HEK293 (cell line): ENCODE data around the gene RNF115.

ENCODE experiments used
- CTCF ChIA-PET: fragments of 350-600 bp; formaldehyde crosslinking; extraction: SDS; loops from one replicate; lab custom pipeline; 2021; ENCODE audit warnings: antibody characterized with exemption; lab: Yijun Ruan, JAX
- POLR2A ChIA-PET: fragments of 300-600 bp; formaldehyde crosslinking; extraction: SDS; loops from one replicate; lab custom pipeline; 2020; ENCODE audit warnings: antibody characterized with exemption, inconsistent platforms; lab: Yijun Ruan, JAX
- H3K27ac ChIP-seq: fragments of 200-500 bp; sonication (Bioruptor generic); 2 replicates; pipeline ENCODE4 v1.5.1; 2014; ENCODE audit warnings: low read depth, low read length, control low read depth, inconsistent platforms; ENCODE audit errors: extremely low read depth
- H3K36me3 ChIP-seq, 2 experiments: fragments of 200-500 bp in 1 of 2; sonication (Bioruptor generic) in 1 of 2; 1 replicate in 1 of 2; 2 replicates in 1 of 2; pipeline ENCODE4 v1.5.1; 2014 to 2017; ENCODE audit warnings: inconsistent platforms in 2 of 2, low read length in 2 of 2; ENCODE audit not compliant: control insufficient read depth in 2 of 2, insufficient read depth in 1 of 2
- H3K4me1 ChIP-seq: fragments of 200-500 bp; sonication (Bioruptor generic); 2 replicates; pipeline ENCODE4 v1.5.1; 2014; ENCODE audit warnings: mild to moderate bottlenecking, low read length, inconsistent platforms; ENCODE audit not compliant: control insufficient read depth, insufficient read depth
- H3K4me3 ChIP-seq: 2 replicates; pipeline ENCODE4 v1.5.1; 2011; ENCODE audit warnings: low read depth, mild to moderate bottlenecking, control low read depth, low read length, moderate library complexity
- H3K9me3 ChIP-seq: fragments of 200-500 bp; sonication (Bioruptor generic); 2 replicates; pipeline ENCODE4 v1.5.1; 2014; ENCODE audit warnings: low read depth, low read length, inconsistent platforms; ENCODE audit not compliant: control insufficient read depth, insufficient read depth
- GFI1B ChIP-seq: fragments of 450-650 bp; formaldehyde crosslinking; IDR thresholded peaks from 2 replicates; pipeline ENCODE4 v1.5.1; 2016; ENCODE audit warnings: missing biosample characterization, missing genetic modification characterization
- PRDM1 ChIP-seq: fragments of 450-650 bp; formaldehyde crosslinking; IDR thresholded peaks from 2 replicates; pipeline ENCODE4; 2016; ENCODE audit warnings: missing biosample characterization, missing genetic modification characterization
- PRDM4 ChIP-seq: fragments of 450-650 bp; formaldehyde crosslinking; IDR thresholded peaks from 2 replicates; pipeline ENCODE4 v1.5.1; 2017; ENCODE audit warnings: missing biosample characterization, missing genetic modification characterization
- ZBTB20 ChIP-seq: fragments of 450-650 bp; formaldehyde crosslinking; IDR thresholded peaks from 2 replicates; pipeline ENCODE4 v1.5.1; 2016; ENCODE audit warnings: missing biosample characterization, missing genetic modification characterization
- ZNF10 ChIP-seq: fragments of 450-650 bp; formaldehyde crosslinking; IDR thresholded peaks from 2 replicates; pipeline ENCODE4 v1.5.1; 2017; ENCODE audit warnings: missing biosample characterization, missing genetic modification characterization
- ZNF174 ChIP-seq: fragments of 450-650 bp; formaldehyde crosslinking; IDR thresholded peaks from 2 replicates; pipeline ENCODE4 v1.5.0; 2017; ENCODE audit warnings: missing biosample characterization, mild to moderate bottlenecking, missing genetic modification characterization
- ZNF175 ChIP-seq: fragments of 450-650 bp; formaldehyde crosslinking; IDR thresholded peaks from 2 replicates; pipeline ENCODE4 v1.5.1; 2016; ENCODE audit warnings: missing biosample characterization, missing genetic modification characterization
- ZNF221 ChIP-seq: fragments of 450-650 bp; formaldehyde crosslinking; IDR thresholded peaks from 2 replicates; pipeline ENCODE4 v1.5.1; 2017; ENCODE audit warnings: missing biosample characterization, missing genetic modification characterization, borderline replicate concordance
- ZNF394 ChIP-seq: fragments of 450-650 bp; formaldehyde crosslinking; IDR thresholded peaks from 2 replicates; pipeline ENCODE4 v1.5.1; 2016; ENCODE audit warnings: missing biosample characterization, missing genetic modification characterization, mild to moderate bottlenecking, moderate library complexity, borderline replicate concordance
- ZNF610 ChIP-seq: fragments of 450-650 bp; formaldehyde crosslinking; IDR thresholded peaks from 2 replicates; pipeline ENCODE4 v1.5.1; 2016; ENCODE audit warnings: missing biosample characterization, missing genetic modification characterization, borderline replicate concordance
- ZNF76 ChIP-seq: fragments of 450-650 bp; formaldehyde crosslinking; IDR thresholded peaks from 2 replicates; pipeline ENCODE4; 2016; ENCODE audit warnings: low read depth, missing biosample characterization, missing genetic modification characterization, borderline replicate concordance
- ZSCAN4 ChIP-seq: fragments of 450-650 bp; formaldehyde crosslinking; IDR thresholded peaks from 2 replicates; pipeline ENCODE4 v1.5.1; 2017; ENCODE audit warnings: missing biosample characterization, missing genetic modification characterization
- TF ChIP-seq, protein P1 (sequence below): fragments of 450-650 bp; formaldehyde crosslinking; IDR thresholded peaks from 2 replicates; pipeline ENCODE4 v1.5.1; 2016; ENCODE audit warnings: missing biosample characterization, missing genetic modification characterization
- TF ChIP-seq, protein P2 (sequence below): fragments of 450-650 bp; formaldehyde crosslinking; IDR thresholded peaks from 2 replicates; pipeline ENCODE4 v1.5.1; 2016; ENCODE audit warnings: missing biosample characterization, missing genetic modification characterization
- TF ChIP-seq, protein P3 (sequence below): fragments of 450-650 bp; formaldehyde crosslinking; IDR thresholded peaks from 2 replicates; pipeline ENCODE4 v1.5.1; 2016; ENCODE audit warnings: missing biosample characterization, missing genetic modification characterization
- TF ChIP-seq, protein P4 (sequence below): fragments of 450-650 bp; formaldehyde crosslinking; optimal IDR thresholded peaks from 2 replicates; pipeline ENCODE3; 2016; ENCODE audit warnings: missing biosample characterization, mild to moderate bottlenecking, missing genetic modification characterization

The RNF115 gene

GRCh38 chr1:145729196-145729595 lies 94.7 kb downstream of the RNF115 start:
- Histone ChIP-seq H3K4me1 (no peaks in the 10 kb centered on the region), H3K27ac (no peak overlapping the region)
- CTCF ChIA-PET: interaction anchor here (1.0 kb wide), 1 partner anchor 116 kb away, joined by 5 read pairs; the partner anchor contains the start of gene NUDT17
- TF ChIP-seq PRDM1: no peak
- TF ChIP-seq ZSCAN4 (tag by site-specific recombination): no peak
- TF ChIP-seq GFI1B (tag by site-specific recombination): no peak
- TF ChIP-seq ZNF221 (tag by site-specific recombination): no peak
- TF ChIP-seq ZNF610 (tag by site-specific recombination): no peak
- TF ChIP-seq, protein P1, sequence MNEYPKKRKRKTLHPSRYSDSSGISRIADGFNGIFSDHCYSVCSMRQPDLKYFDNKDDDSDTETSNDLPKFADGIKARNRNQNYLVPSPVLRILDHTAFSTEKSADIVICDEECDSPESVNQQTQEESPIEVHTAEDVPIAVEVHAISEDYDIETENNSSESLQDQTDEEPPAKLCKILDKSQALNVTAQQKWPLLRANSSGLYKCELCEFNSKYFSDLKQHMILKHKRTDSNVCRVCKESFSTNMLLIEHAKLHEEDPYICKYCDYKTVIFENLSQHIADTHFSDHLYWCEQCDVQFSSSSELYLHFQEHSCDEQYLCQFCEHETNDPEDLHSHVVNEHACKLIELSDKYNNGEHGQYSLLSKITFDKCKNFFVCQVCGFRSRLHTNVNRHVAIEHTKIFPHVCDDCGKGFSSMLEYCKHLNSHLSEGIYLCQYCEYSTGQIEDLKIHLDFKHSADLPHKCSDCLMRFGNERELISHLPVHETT (tag by site-specific recombination): no peak
- TF ChIP-seq ZNF175 (tag by site-specific recombination): no peak
- no peak for TF ChIP-seq ZNF394 (tag by site-specific recombination)
- TF ChIP-seq, protein P2, sequence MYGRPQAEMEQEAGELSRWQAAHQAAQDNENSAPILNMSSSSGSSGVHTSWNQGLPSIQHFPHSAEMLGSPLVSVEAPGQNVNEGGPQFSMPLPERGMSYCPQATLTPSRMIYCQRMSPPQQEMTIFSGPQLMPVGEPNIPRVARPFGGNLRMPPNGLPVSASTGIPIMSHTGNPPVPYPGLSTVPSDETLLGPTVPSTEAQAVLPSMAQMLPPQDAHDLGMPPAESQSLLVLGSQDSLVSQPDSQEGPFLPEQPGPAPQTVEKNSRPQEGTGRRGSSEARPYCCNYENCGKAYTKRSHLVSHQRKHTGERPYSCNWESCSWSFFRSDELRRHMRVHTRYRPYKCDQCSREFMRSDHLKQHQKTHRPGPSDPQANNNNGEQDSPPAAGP (tag by site-specific recombination): no peak
- no peak for TF ChIP-seq PRDM4 (tag by site-specific recombination)
- no peak for TF ChIP-seq ZNF174 (tag by site-specific recombination)
- TF ChIP-seq, protein P3, sequence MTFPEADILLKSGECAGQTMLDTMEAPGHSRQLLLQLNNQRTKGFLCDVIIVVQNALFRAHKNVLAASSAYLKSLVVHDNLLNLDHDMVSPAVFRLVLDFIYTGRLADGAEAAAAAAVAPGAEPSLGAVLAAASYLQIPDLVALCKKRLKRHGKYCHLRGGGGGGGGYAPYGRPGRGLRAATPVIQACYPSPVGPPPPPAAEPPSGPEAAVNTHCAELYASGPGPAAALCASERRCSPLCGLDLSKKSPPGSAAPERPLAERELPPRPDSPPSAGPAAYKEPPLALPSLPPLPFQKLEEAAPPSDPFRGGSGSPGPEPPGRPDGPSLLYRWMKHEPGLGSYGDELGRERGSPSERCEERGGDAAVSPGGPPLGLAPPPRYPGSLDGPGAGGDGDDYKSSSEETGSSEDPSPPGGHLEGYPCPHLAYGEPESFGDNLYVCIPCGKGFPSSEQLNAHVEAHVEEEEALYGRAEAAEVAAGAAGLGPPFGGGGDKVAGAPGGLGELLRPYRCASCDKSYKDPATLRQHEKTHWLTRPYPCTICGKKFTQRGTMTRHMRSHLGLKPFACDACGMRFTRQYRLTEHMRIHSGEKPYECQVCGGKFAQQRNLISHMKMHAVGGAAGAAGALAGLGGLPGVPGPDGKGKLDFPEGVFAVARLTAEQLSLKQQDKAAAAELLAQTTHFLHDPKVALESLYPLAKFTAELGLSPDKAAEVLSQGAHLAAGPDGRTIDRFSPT (tag by site-specific recombination): no peak
- no peak for TF ChIP-seq ZBTB20 (tag by site-specific recombination)
- TF ChIP-seq ZNF76 (tag by site-specific recombination): no peak
- TF ChIP-seq, protein P4, sequence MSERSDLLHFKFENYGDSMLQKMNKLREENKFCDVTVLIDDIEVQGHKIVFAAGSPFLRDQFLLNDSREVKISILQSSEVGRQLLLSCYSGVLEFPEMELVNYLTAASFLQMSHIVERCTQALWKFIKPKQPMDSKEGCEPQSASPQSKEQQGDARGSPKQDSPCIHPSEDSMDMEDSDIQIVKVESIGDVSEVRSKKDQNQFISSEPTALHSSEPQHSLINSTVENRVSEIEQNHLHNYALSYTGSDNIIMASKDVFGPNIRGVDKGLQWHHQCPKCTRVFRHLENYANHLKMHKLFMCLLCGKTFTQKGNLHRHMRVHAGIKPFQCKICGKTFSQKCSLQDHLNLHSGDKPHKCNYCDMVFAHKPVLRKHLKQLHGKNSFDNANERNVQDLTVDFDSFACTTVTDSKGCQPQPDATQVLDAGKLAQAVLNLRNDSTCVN (tag by site-specific recombination): no peak
- TF ChIP-seq ZNF10 (tag by site-specific recombination): no peak
- TF ChIP-seq, all 188 proteins: peak for 0
- POLR2A ChIA-PET: no interaction called here
- Histone ChIP-seq H3K36me3 (no peaks in the 10 kb centered on the region), H3K4me3 (no peak overlapping the region), H3K9me3 (no peaks in the 10 kb centered on the region)
